ENCODE results near the gene FOXK2. TPM values are rescaled to one million over a fixed set of nuclear protein-coding genes. Genes with fewer than 3 reads are reported as not detected.
A peak's percentile ranks its signal among the peaks of the same experiment; 100 is the strongest.

FOXK2 gene
- total and polyA plus RNA-seq, 2 donors (not counting 3 experiments of a cell fraction or from before 2014, with no cell fraction given), result 33.4 to 79.3 TPM

- no TSS peak for BruUV-seq (replicated peaks)
These were observed 705 bp downstream of the FOXK2 start for GRCh38 chr17:82519971-82520903.

More at GRCh38 chr17:82519971-82520903, 705 bp downstream of the FOXK2 start:
- dilution Hi-C loops (cut with MboI; ENCODE audit: extremely low pct_ligation_motif_present, low sequenced_read_pairs), result no loop called here
- Histone ChIP-seq H3K9me3 (replicated peaks; ENCODE audit: control insufficient read depth, insufficient read depth, low read length) (no peaks in the 10 kb centered on the region), H3K4me1 (ENCODE audit: control insufficient read depth, extremely low read depth, insufficient read depth, low read length) (peaks cover 2% of the 10 kb centered on the region), H3K27ac (ENCODE audit: insufficient read depth, low read depth, low read length) (peak overlapping the region; percentile 56), H3K36me3 (ENCODE audit: control insufficient read depth in 2 of 2, extremely low read depth in 1 of 2, insufficient read depth in 2 of 2, low read length in 2 of 2) (no peaks in the 10 kb centered on the region), H3K4me3 (replicated peaks in 1 of 3; ENCODE audit: insufficient read depth in 1 of 3, low read depth in 1 of 3, low read length in 3 of 3) (peak overlapping the region; percentile 81 to 93 (median 88)), H4K20me1 (replicated peaks; ENCODE audit: control insufficient read depth, extremely low read depth, insufficient read depth, low read length) (peaks cover 3% of the 10 kb centered on the region), H3K9me1 (replicated peaks; ENCODE audit: control insufficient read depth, extremely low read depth, insufficient read depth, low read length) (peaks cover 2% of the 10 kb centered on the region), H3K27me3 (ENCODE audit: control insufficient read depth in 2 of 2, insufficient read depth in 2 of 2, low read length in 2 of 2) (no peaks in the 10 kb centered on the region), H2AFZ (ENCODE audit: low read depth, low read length) (peak overlapping the region; percentile 34), H3K79me2 (ENCODE audit: control insufficient read depth, insufficient read depth, low read length) (peaks cover 53% of the 10 kb centered on the region), H3K9ac (replicated peaks; ENCODE audit: extremely low read depth, insufficient read depth, low read length) (peak overlapping the region; percentile 82), H3K4me2 (ENCODE audit: insufficient read depth, low read length) (peak overlapping the region; percentile 96)
- DNase-seq (ENCODE audit: low read depth, low spot score), result no peak
- ChIA-PET POLR2A (interaction anchor here (0.6 kb wide), 1 partner anchor 31 kb away, joined by 3 read pairs; no protein-coding TSS in a partner anchor), CTCF (interaction anchor here (0.6 to 2.8 kb wide), 8 partner anchors 9 to 40 kb away, joined by 3 to 24 read pairs (median 4); no protein-coding TSS in a partner anchor)
- intact Hi-C loops (cut with micrococcal nuclease), result loop anchor here (1.0 to 2.0 kb wide), 4 partner anchors 17 to 61 kb away; partner anchors contain the start of gene NARF
- no peak for FAIRE-seq
- TF ChIP-seq MYC (IDR thresholded peaks at IDR 0.05; ENCODE audit: low read depth, low read length), result no peak
- TF ChIP-seq POLR2AphosphoS5 (IDR thresholded peaks at IDR 0.05; ENCODE audit: insufficient read depth, low read depth, low read length), result no peak
- no peak for TF ChIP-seq POLR2A (IDR thresholded peaks at IDR 0.05; ENCODE audit: low read depth, low read length)
- no peak for TF ChIP-seq GATA2 (IDR thresholded peaks at IDR 0.05; ENCODE audit: insufficient read depth, insufficient read length, low read depth, low read length)
- TF ChIP-seq FOS (IDR thresholded peaks at IDR 0.05; ENCODE audit: borderline replicate concordance, insufficient read depth, low read length), result no peak
- TF ChIP-seq, protein P1, sequence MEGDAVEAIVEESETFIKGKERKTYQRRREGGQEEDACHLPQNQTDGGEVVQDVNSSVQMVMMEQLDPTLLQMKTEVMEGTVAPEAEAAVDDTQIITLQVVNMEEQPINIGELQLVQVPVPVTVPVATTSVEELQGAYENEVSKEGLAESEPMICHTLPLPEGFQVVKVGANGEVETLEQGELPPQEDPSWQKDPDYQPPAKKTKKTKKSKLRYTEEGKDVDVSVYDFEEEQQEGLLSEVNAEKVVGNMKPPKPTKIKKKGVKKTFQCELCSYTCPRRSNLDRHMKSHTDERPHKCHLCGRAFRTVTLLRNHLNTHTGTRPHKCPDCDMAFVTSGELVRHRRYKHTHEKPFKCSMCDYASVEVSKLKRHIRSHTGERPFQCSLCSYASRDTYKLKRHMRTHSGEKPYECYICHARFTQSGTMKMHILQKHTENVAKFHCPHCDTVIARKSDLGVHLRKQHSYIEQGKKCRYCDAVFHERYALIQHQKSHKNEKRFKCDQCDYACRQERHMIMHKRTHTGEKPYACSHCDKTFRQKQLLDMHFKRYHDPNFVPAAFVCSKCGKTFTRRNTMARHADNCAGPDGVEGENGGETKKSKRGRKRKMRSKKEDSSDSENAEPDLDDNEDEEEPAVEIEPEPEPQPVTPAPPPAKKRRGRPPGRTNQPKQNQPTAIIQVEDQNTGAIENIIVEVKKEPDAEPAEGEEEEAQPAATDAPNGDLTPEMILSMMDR (IDR thresholded peaks at IDR 0.05; ENCODE audit: extremely low read depth in 1 of 2, insufficient read depth in 1 of 2, low read depth in 1 of 2, low read length in 2 of 2), result no peak
- TF ChIP-seq, protein P2, sequence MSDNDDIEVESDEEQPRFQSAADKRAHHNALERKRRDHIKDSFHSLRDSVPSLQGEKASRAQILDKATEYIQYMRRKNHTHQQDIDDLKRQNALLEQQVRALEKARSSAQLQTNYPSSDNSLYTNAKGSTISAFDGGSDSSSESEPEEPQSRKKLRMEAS (IDR thresholded peaks at IDR 0.05; ENCODE audit: insufficient read depth, insufficient read length), result no peak

All from endothelial cell of umbilical vein (primary cell).